HEK293 (cell line): ENCODE measurements around the gene AQP10.

Experiments used
- CTCF ChIA-PET: fragments of 350-600 bp; formaldehyde crosslinking; extraction: SDS; loops from one replicate; lab custom pipeline; 2021; ENCODE audit warnings: antibody characterized with exemption; lab: Yijun Ruan, JAX
- POLR2A ChIA-PET: fragments of 300-600 bp; formaldehyde crosslinking; extraction: SDS; loops from one replicate; lab custom pipeline; 2020; ENCODE audit warnings: antibody characterized with exemption, inconsistent platforms; lab: Yijun Ruan, JAX
- H3K27ac ChIP-seq: fragments of 200-500 bp; sonication (Bioruptor generic); 2 replicates; pipeline ENCODE4 v1.5.1; 2014; ENCODE audit warnings: low read depth, low read length, control low read depth, inconsistent platforms; ENCODE audit errors: extremely low read depth
- H3K36me3 ChIP-seq, 2 experiments: fragments of 200-500 bp in 1 of 2; sonication (Bioruptor generic) in 1 of 2; 1 replicate in 1 of 2; 2 replicates in 1 of 2; pipeline ENCODE4 v1.5.1; 2014 to 2017; ENCODE audit warnings: inconsistent platforms in 2 of 2, low read length in 2 of 2; ENCODE audit not compliant: control insufficient read depth in 2 of 2, insufficient read depth in 1 of 2
- H3K4me1 ChIP-seq: fragments of 200-500 bp; sonication (Bioruptor generic); 2 replicates; pipeline ENCODE4 v1.5.1; 2014; ENCODE audit warnings: mild to moderate bottlenecking, low read length, inconsistent platforms; ENCODE audit not compliant: control insufficient read depth, insufficient read depth
- H3K4me3 ChIP-seq: 2 replicates; pipeline ENCODE4 v1.5.1; 2011; ENCODE audit warnings: low read depth, mild to moderate bottlenecking, control low read depth, low read length, moderate library complexity
- H3K9me3 ChIP-seq: fragments of 200-500 bp; sonication (Bioruptor generic); 2 replicates; pipeline ENCODE4 v1.5.1; 2014; ENCODE audit warnings: low read depth, low read length, inconsistent platforms; ENCODE audit not compliant: control insufficient read depth, insufficient read depth
- ATF2 ChIP-seq: fragments of 450-650 bp; formaldehyde crosslinking; IDR thresholded peaks from 2 replicates; pipeline ENCODE4 v1.5.1; 2016; ENCODE audit warnings: missing biosample characterization, missing genetic modification characterization, low read depth
- EGR2 ChIP-seq: fragments of 450-650 bp; formaldehyde crosslinking; IDR thresholded peaks from 2 replicates; pipeline ENCODE4 v1.5.1; 2016; ENCODE audit warnings: low read depth, missing biosample characterization, missing genetic modification characterization
- KLF1 ChIP-seq: fragments of 450-650 bp; formaldehyde crosslinking; IDR thresholded peaks from 2 replicates; pipeline ENCODE4 v1.5.1; 2016; ENCODE audit warnings: missing biosample characterization, missing genetic modification characterization
- KLF10 ChIP-seq: fragments of 450-650 bp; IDR thresholded peaks from 2 replicates; pipeline ENCODE4 v1.5.1; 2018; ENCODE audit warnings: missing biosample characterization, mild to moderate bottlenecking, missing genetic modification characterization
- PBX3 ChIP-seq: sonication (generic); formaldehyde crosslinking; IDR thresholded peaks from 2 replicates; pipeline ENCODE4 v1.8.1; 2022; ENCODE audit warnings: mild to moderate bottlenecking, moderate library complexity, missing genetic modification reagents
- PRDM10 ChIP-seq: fragments of 450-650 bp; formaldehyde crosslinking; IDR thresholded peaks from 2 replicates; pipeline ENCODE4 v1.5.1; 2016; ENCODE audit warnings: missing biosample characterization, missing genetic modification characterization
- ZBTB17 ChIP-seq: fragments of 450-650 bp; formaldehyde crosslinking; IDR thresholded peaks from 2 replicates; pipeline ENCODE4 v1.5.1; 2016; ENCODE audit warnings: missing biosample characterization, missing genetic modification characterization
- ZFHX2 ChIP-seq: fragments of 450-650 bp; formaldehyde crosslinking; conservative IDR thresholded peaks from 2 replicates; pipeline ENCODE4 v1.5.1; 2016; ENCODE audit warnings: missing biosample characterization, missing genetic modification characterization
- ZNF146 ChIP-seq: fragments of 450-650 bp; formaldehyde crosslinking; IDR thresholded peaks from 2 replicates; pipeline ENCODE4 v1.5.1; 2016; ENCODE audit warnings: missing biosample characterization, missing genetic modification characterization
- ZNF184 ChIP-seq: fragments of 450-650 bp; IDR thresholded peaks from 2 replicates; pipeline ENCODE4 v1.5.1; 2018; ENCODE audit warnings: missing biosample characterization, mild to moderate bottlenecking, missing genetic modification characterization
- ZNF19 ChIP-seq: fragments of 450-650 bp; formaldehyde crosslinking; IDR thresholded peaks from 2 replicates; pipeline ENCODE4; 2016; ENCODE audit warnings: missing biosample characterization, missing genetic modification characterization, low read depth
- ZNF280D ChIP-seq: fragments of 450-650 bp; formaldehyde crosslinking; IDR thresholded peaks from 2 replicates; pipeline ENCODE4 v1.5.1; 2016; ENCODE audit warnings: missing biosample characterization, missing genetic modification characterization
- ZNF324 ChIP-seq: fragments of 450-650 bp; formaldehyde crosslinking; IDR thresholded peaks from 2 replicates; pipeline ENCODE4 v1.5.1; 2016; ENCODE audit warnings: missing biosample characterization, missing genetic modification characterization
- ZNF433 ChIP-seq: fragments of 450-650 bp; formaldehyde crosslinking; IDR thresholded peaks from 2 replicates; pipeline ENCODE4 v1.5.1; 2016; ENCODE audit warnings: missing biosample characterization, missing genetic modification characterization, low read depth
- ZNF600 ChIP-seq: fragments of 450-650 bp; formaldehyde crosslinking; IDR thresholded peaks from 2 replicates; pipeline ENCODE4 v1.5.1; 2016; ENCODE audit warnings: missing biosample characterization, missing genetic modification characterization
- ZNF621 ChIP-seq: fragments of 450-650 bp; formaldehyde crosslinking; IDR thresholded peaks from 2 replicates; pipeline ENCODE4 v1.5.1; 2017; ENCODE audit warnings: missing biosample characterization, missing genetic modification characterization
- ZNF626 ChIP-seq: fragments of 450-650 bp; sonication (Bioruptor Pico); formaldehyde crosslinking; IDR thresholded peaks from 2 replicates; pipeline ENCODE4 v1.5.1; 2018; ENCODE audit warnings: missing biosample characterization, missing genetic modification characterization, inconsistent platforms
- ZXDB ChIP-seq: fragments of 450-650 bp; formaldehyde crosslinking; IDR thresholded peaks from 2 replicates; pipeline ENCODE4 v1.5.1; 2016; ENCODE audit warnings: missing biosample characterization, missing genetic modification characterization

Gene AQP10

GRCh38 chr1:154288661-154289060 lies 32.2 kb upstream of the AQP10 start:
- no peaks in the 10 kb centered on the region for H3K36me3 ChIP-seq
- H3K4me1 ChIP-seq, result no peaks in the 10 kb centered on the region
- no peak overlapping the region for H3K4me3 ChIP-seq
- H3K27ac ChIP-seq, result no peak overlapping the region
- POLR2A ChIA-PET, result no interaction called here
- TF ChIP-seq KLF10 (tag by site-specific recombination), result no peak
- no peak for TF ChIP-seq ZNF600
- no peak for TF ChIP-seq ZNF19 (tag by site-specific recombination)
- TF ChIP-seq ZNF324 (tag by site-specific recombination), result no peak
- no peak for TF ChIP-seq KLF1 (tag by site-specific recombination)
- no peak for TF ChIP-seq ZNF146 (tag by site-specific recombination)
- no peak for TF ChIP-seq ZBTB17 (tag by site-specific recombination)
- no peak for TF ChIP-seq PBX3 (CRISPR knock-in tag)
- no peak for TF ChIP-seq ZXDB
- TF ChIP-seq ATF2 (tag by site-specific recombination), result no peak
- TF ChIP-seq, all 188 proteins: peak for 0
- CTCF ChIA-PET, result interaction anchor here (0.7 to 1.3 kb wide), 4 partner anchors 11 to 271 kb away, joined by 3 to 4 read pairs (median 4); partner anchors contain the start of gene ATP8B2
- H3K9me3 ChIP-seq, result no peaks in the 10 kb centered on the region

GRCh38 chr1:154290921-154291320 lies 30.0 kb upstream of the AQP10 start:
- no peaks in the 10 kb centered on the region for H3K9me3 ChIP-seq
- no peak overlapping the region for H3K4me3 ChIP-seq
- POLR2A ChIA-PET, result no interaction called here
- CTCF ChIA-PET, result interaction anchor here (0.6 to 1.7 kb wide), 3 partner anchors 18 to 251 kb away, joined by 3 to 7 read pairs (median 4); no protein-coding TSS in a partner anchor
- no peak overlapping the region for H3K27ac ChIP-seq
- no peaks in the 10 kb centered on the region for H3K4me1 ChIP-seq
- H3K36me3 ChIP-seq, result no peaks in the 10 kb centered on the region
- TF ChIP-seq EGR2 (peak; percentile 74), ZFHX2 (tag by site-specific recombination) (peak; percentile 61), ZNF433 (tag by site-specific recombination) (no peak), PRDM10 (tag by site-specific recombination) (no peak), ZNF600 (no peak), ZNF621 (tag by site-specific recombination) (no peak)

- CTCF ChIA-PET, result interaction anchor here (1.2 kb wide), 1 partner anchor 28 kb away, joined by 3 read pairs; no protein-coding TSS in a partner anchor
- POLR2A ChIA-PET, result no interaction called here
- Histone ChIP-seq H3K4me1 (no peaks in the 10 kb centered on the region), H3K4me3 (no peak overlapping the region), H3K27ac (no peak overlapping the region), H3K9me3 (no peaks in the 10 kb centered on the region), H3K36me3 (no peaks in the 10 kb centered on the region)
- peak; percentile 95 for TF ChIP-seq ZNF184 (tag by site-specific recombination)
- TF ChIP-seq ZNF626, result peak; percentile 97
- TF ChIP-seq ZNF280D (tag by site-specific recombination), result peak; percentile 99
These were observed 25.3 kb upstream of the AQP10 start for GRCh38 chr1:154295408-154296235.
